A549 (cell line): Measurements from ENCODE around the gene IGSF9. TPM values are rescaled to one million over a fixed set of nuclear protein-coding genes. Genes with fewer than 3 reads are reported as not detected.
A peak's percentile ranks its signal among the peaks of the same experiment; 100 is the strongest.

Experiments
- ATAC-seq, 2 experiments: fragments of 200-7000 bp in 1 of 2; fragments of >200 bp in 1 of 2; cut with Nextera tagmentation in 1 of 2; cut with Tn5 transposase in 1 of 2; 3 replicates each; pipeline versions ENCODE4 v1.8.0 to v1.9.1; 2018 to 2020; ENCODE audit warnings: mild to moderate bottlenecking in 1 of 2, moderate library complexity in 1 of 2
- CTCF ChIA-PET: fragments of 300-600 bp; sonication (Branson Sonifier 250); formaldehyde crosslinking; extraction: SDS; loops from one replicate; lab custom pipeline; 2021; ENCODE audit warnings: antibody characterized with exemption, inconsistent platforms; lab: Yijun Ruan, JAX
- POLR2A ChIA-PET: fragments of 350-600 bp; formaldehyde crosslinking; extraction: SDS; loops from one replicate; lab custom pipeline; 2021; ENCODE audit warnings: antibody characterized with exemption, inconsistent platforms; lab: Yijun Ruan, JAX
- DNase-seq, 2 experiments: peaks; one replicate each; pipeline versions ENCODE4 v3.0.0 to v3.0.0-alpha.2; 2011 to 2016; ENCODE audit warnings: low read depth in 1 of 2, low spot score in 1 of 2
- FAIRE-seq: peaks from 2 replicates; lab custom pipeline; 2011; peaks lifted over from hg19 to GRCh38; lab: Jason Lieb, UNC
- H3K27ac ChIP-seq, 2 experiments: fragments of >200 bp; sonication (Bioruptor Twin); formaldehyde crosslinking; 3 replicates each; pipeline ENCODE4 v1.5.1; 2016 to 2017
- H3K4me1 ChIP-seq: fragments of >200 bp; sonication (Bioruptor Twin); formaldehyde crosslinking; 3 replicates; pipeline ENCODE4 v1.6.1; 2016
- H3K4me2 ChIP-seq: fragments of >200 bp; sonication (Bioruptor Twin); formaldehyde crosslinking; 3 replicates; pipeline ENCODE4 v1.6.1; 2016
- H3K4me3 ChIP-seq: fragments of >200 bp; sonication (Bioruptor Twin); formaldehyde crosslinking; 3 replicates; pipeline ENCODE4 v1.5.1; 2016
- H3K9me3 ChIP-seq: fragments of >200 bp; sonication (Bioruptor Twin); formaldehyde crosslinking; 3 replicates; pipeline ENCODE4 v1.6.1; 2016
- CBX8 ChIP-seq: fragments of 200-600 bp; sonication (generic); IDR thresholded peaks from 2 replicates; pipeline ENCODE4 v1.6.1; 2016
- EHMT2 ChIP-seq: fragments of 200-600 bp; sonication (generic); IDR thresholded peaks from 2 replicates; pipeline ENCODE4 v1.6.1; 2016; ENCODE audit warnings: antibody characterized with exemption, low read depth, mild to moderate bottlenecking, moderate library complexity
- GATA3 ChIP-seq: IDR thresholded peaks from 2 replicates; pipeline ENCODE4 v1.6.1; 2012; ENCODE audit warnings: borderline replicate concordance
- HES2 ChIP-seq: fragments of >200 bp; sonication (Bioruptor Twin); formaldehyde crosslinking; IDR thresholded peaks from 2 replicates; pipeline ENCODE4 v1.6.1; 2016
- HEYL ChIP-seq: fragments of 250-450 bp; sonication (Bioruptor Pico); IDR thresholded peaks from 2 replicates; pipeline ENCODE4 v1.8.0; 2021; ENCODE audit warnings: mild to moderate bottlenecking, moderate library complexity
- HOXA7 ChIP-seq: fragments of 250-450 bp; sonication (Bioruptor Pico); IDR thresholded peaks from 2 replicates; pipeline ENCODE4 v1.5.0; 2020; ENCODE audit warnings: mild to moderate bottlenecking, moderate library complexity
- HOXB5 ChIP-seq: fragments of 250-450 bp; sonication (Bioruptor Pico); IDR thresholded peaks from 2 replicates; pipeline ENCODE4 v1.5.0; 2020; ENCODE audit warnings: mild to moderate bottlenecking, moderate library complexity
- JUN ChIP-seq, 2 experiments: fragments of >200 bp; sonication (Bioruptor Twin); formaldehyde crosslinking; IDR thresholded peaks; 2 replicates in 1 of 2; 3 replicates in 1 of 2; pipeline ENCODE4 v1.6.1; 2016 to 2017
- JUNB ChIP-seq: fragments of >200 bp; sonication (Bioruptor Twin); formaldehyde crosslinking; IDR thresholded peaks from 2 replicates; pipeline ENCODE4 v1.6.1; 2016
- KDM1A ChIP-seq: fragments of 200-600 bp; sonication (generic); IDR thresholded peaks from 2 replicates; pipeline ENCODE4 v1.6.1; 2016; ENCODE audit warnings: low read depth, mild to moderate bottlenecking
- KDM5A ChIP-seq: fragments of 200-600 bp; sonication (generic); IDR thresholded peaks from 2 replicates; pipeline ENCODE4 v1.6.1; 2016; ENCODE audit warnings: antibody characterized with exemption, mild to moderate bottlenecking
- MAFK ChIP-seq: fragments of 450-650 bp; IDR thresholded peaks from 2 replicates; pipeline ENCODE4 v1.6.1; 2014; ENCODE audit not compliant: partially characterized antibody
- NFE2L2 ChIP-seq: fragments of 150-350 bp; conservative IDR thresholded peaks from 2 replicates; pipeline ENCODE4 v1.6.1; 2014; ENCODE audit warnings: low read length
- RCOR1 ChIP-seq: fragments of 150-350 bp; IDR thresholded peaks from 2 replicates; pipeline ENCODE4 v1.6.1; 2014; ENCODE audit warnings: antibody characterized with exemption, low read length, low read depth
- RFX5 ChIP-seq: fragments of 450-650 bp; IDR thresholded peaks from 2 replicates; pipeline ENCODE4 v1.7.1; 2014; ENCODE audit warnings: antibody characterized with exemption, mild to moderate bottlenecking, moderate library complexity
- SMC3 ChIP-seq: fragments of >200 bp; sonication (Bioruptor Twin); formaldehyde crosslinking; IDR thresholded peaks from 3 replicates; pipeline ENCODE4 v1.6.1; 2018; ENCODE audit warnings: inconsistent platforms
- TFCP2L1 ChIP-seq: fragments of 250-450 bp; sonication (Bioruptor Pico); IDR thresholded peaks from 2 replicates; pipeline ENCODE4 v1.5.0; 2021; ENCODE audit warnings: mild to moderate bottlenecking
- ZC3H11A ChIP-seq: fragments of 450-650 bp; IDR thresholded peaks from 2 replicates; pipeline ENCODE4 v1.6.1; 2014; ENCODE audit warnings: antibody characterized with exemption, mild to moderate bottlenecking
- ZSCAN20 ChIP-seq: fragments of 250-450 bp; sonication (Bioruptor Pico); IDR thresholded peaks from 2 replicates; pipeline ENCODE4 v1.8.0; 2022; ENCODE audit warnings: mild to moderate bottlenecking, moderate library complexity
- WGBS: methylation state at CpG from one replicate; pipeline ENCODE4 v1.1.6; 2017; ENCODE audit errors: missing lambda C conversion rate; 5-methylcytosine and 5-hydroxymethylcytosine counted together
- polyA plus RNA-seq, 4 experiments: library from polyadenylated mRNA; depleted of rRNA in 3 of 4; stranded (reverse); fragments of >200 nt; fragmentation: RNase III in 1 of 4; extraction: RNeasy Plus Mini Kit Qiagen cat#74134 plus additional on column Dnase treatment in 1 of 4; gene quantifications; 2 replicates in 3 of 4; 3 replicates in 1 of 4; pipeline ENCODE4 v1.2.3, GENCODE V29; 2011 to 2017
- TF ChIP-seq, protein P1 (sequence below): fragments of 450-650 bp; IDR thresholded peaks from 2 replicates; pipeline ENCODE4 v1.6.1; 2014; ENCODE audit warnings: antibody characterized with exemption
- TF ChIP-seq, protein P2 (sequence below): fragments of >200 bp; sonication (Bioruptor Twin); formaldehyde crosslinking; IDR thresholded peaks from 3 replicates; pipeline ENCODE4 v1.6.1; 2016

The IGSF9 gene
- polyA plus RNA-seq, 2 of the 4 experiments (the other 2 are of a cell fraction), result 0.06 to 0.54 TPM

- peak in 1 of 2 experiments; percentile 29 for DNase-seq
- Histone ChIP-seq H3K4me2 (no peak overlapping the region; the same call in 2 of the 3 replicates), H3K4me3 (no peak overlapping the region), H3K9me3 (no peaks in the 10 kb centered on the region), H3K4me1 (peaks cover 11% of the 10 kb centered on the region; the same call in 2 of the 3 replicates), H3K27ac (peak overlapping the region; percentile 24 to 64; a peak in 5 of 6 replicates)
- ChIA-PET CTCF (interaction anchor here (1.1 to 14.9 kb wide), 20 partner anchors 9 to 757 kb away, joined by 3 to 565 read pairs (median 50); partner anchors contain the start of genes DUSP23, FCRL6 and TAGLN2), POLR2A (interaction anchor here (2.0 kb wide), 1 partner anchor 91 kb away, joined by 12 read pairs; no protein-coding TSS in a partner anchor)
- WGBS, result 52% methylated on average over 2 of the region's 2 CpGs
- 0 out of 6 replicates have a peak, but pooled peaks of 1 of the 2 experiments have one; percentile 9 for ATAC-seq
- TF ChIP-seq KDM1A (no peak), CBX8 (no peak), JUNB (no peak), SMC3 (no peak), ZSCAN20 (CRISPR knock-in tag) (no peak)
- TF ChIP-seq, protein P1, sequence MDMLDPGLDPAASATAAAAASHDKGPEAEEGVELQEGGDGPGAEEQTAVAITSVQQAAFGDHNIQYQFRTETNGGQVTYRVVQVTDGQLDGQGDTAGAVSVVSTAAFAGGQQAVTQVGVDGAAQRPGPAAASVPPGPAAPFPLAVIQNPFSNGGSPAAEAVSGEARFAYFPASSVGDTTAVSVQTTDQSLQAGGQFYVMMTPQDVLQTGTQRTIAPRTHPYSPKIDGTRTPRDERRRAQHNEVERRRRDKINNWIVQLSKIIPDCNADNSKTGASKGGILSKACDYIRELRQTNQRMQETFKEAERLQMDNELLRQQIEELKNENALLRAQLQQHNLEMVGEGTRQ, result no peak
- FAIRE-seq, result no peak
Observed at GRCh38 chr1:159889821-159890252, 55.6 kb downstream of the IGSF9 start.

DNA sequence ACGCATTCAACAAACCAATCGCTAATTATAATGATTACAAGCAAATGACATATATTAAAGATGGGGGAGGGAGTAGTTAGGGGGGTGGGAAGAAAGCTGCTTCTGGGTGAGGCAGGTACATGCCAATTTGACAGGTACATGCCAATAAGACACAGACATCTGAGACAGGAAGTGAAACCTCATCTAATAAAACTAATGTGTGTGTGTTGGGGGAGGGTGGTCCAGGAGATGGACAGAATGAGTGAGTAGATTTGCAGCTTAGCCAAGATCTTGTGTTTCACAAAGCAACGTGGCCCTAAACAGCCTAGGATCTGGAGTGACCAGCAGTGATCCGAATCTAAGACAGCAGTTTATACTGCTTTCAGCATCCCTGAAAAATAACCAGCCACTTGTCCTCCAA lies 56.2 kb downstream of the IGSF9 start:
- POLR2A ChIA-PET, result interaction anchor here (2.0 kb wide), 1 partner anchor 90 kb away, joined by 12 read pairs; no protein-coding TSS in a partner anchor
- no peak for TF ChIP-seq EHMT2
- TF ChIP-seq, all 56 proteins: peak for 0
- FAIRE-seq (no peak), ATAC-seq (no peak), DNase-seq (no peak)
- WGBS, result 92% methylated on average over 4 of the region's 4 CpGs
- Histone ChIP-seq H3K9me3 (no peaks in the 10 kb centered on the region), H3K4me3 (no peak overlapping the region), H3K4me2 (no peak overlapping the region), H3K27ac (peak overlapping the region; percentile 24 to 64; a peak in 3 of 6 replicates), H3K4me1 (peaks cover 11% of the 10 kb centered on the region; the same call in 2 of the 3 replicates)
- CTCF ChIA-PET, result interaction anchor here (1.0 to 14.9 kb wide), 16 partner anchors 9 to 756 kb away, joined by 3 to 565 read pairs (median 54); partner anchors contain the start of genes DUSP23, FCRL6 and IGSF9

- 82% methylated on average over 8 of the region's 8 CpGs for WGBS
- no peaks in the 10 kb centered on the region for H3K9me3 ChIP-seq
- no peak for FAIRE-seq
- TF ChIP-seq TFCP2L1 (CRISPR knock-in tag), result no peak
- no peak for TF ChIP-seq RCOR1
- TF ChIP-seq, all 56 proteins: peak for 0
- Histone ChIP-seq H3K27ac (no peak overlapping the region), H3K4me3 (no peak overlapping the region), H3K4me2 (no peak overlapping the region), H3K4me1 (peaks cover 40% of the 10 kb centered on the region)
- no peak for ATAC-seq
- ChIA-PET CTCF (interaction anchor here (1.4 to 14.9 kb wide), 2 partner anchors 8 to 85 kb away, joined by 4 to 565 read pairs; partner anchors contain the start of gene FCRL6), POLR2A (no interaction called here)
- DNase-seq, result no peak
Observed at GRCh38 chr1:159884296-159884695, 61.1 kb downstream of the IGSF9 start.

DNA sequence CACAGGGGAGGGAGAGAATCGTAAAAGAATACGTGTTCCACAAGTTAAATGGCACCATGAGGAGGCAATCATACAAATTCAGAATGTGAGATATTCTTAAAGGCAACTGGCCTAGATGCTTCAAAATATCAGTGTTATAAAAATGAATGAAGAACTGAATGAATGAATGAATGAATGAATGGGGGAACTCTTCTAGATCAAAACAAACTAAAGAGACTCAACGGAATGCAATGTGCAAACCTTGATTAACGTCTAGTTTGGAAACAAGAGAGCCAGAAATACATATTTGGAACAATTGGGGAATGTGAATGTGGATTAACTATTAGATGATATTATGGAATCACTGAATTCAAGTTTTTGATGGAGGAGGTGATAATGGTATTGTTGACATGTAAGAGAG lies 62.3 kb downstream of the IGSF9 start:
- POLR2A ChIA-PET, result no interaction called here
- no peak for FAIRE-seq
- Histone ChIP-seq H3K4me2 (peak overlapping the region; percentile 62; the same call in 1 of the 3 replicates), H3K27ac (peak overlapping the region; percentile 53 to 70; a peak in 3 of 6 replicates), H3K9me3 (no peaks in the 10 kb centered on the region), H3K4me1 (peaks cover 39% of the 10 kb centered on the region), H3K4me3 (no peak overlapping the region)
- no peak for ATAC-seq
- no peak for DNase-seq
- 75% methylated on average over 4 of the region's 4 CpGs for WGBS
- CTCF ChIA-PET, result interaction anchor here (5.3 to 5.8 kb wide), 2 partner anchors 8 to 85 kb away, joined by 51 to 64 read pairs; no protein-coding TSS in a partner anchor
- TF ChIP-seq RCOR1 (no peak), HEYL (CRISPR knock-in tag) (no peak), RFX5 (no peak), HOXA7 (CRISPR knock-in tag) (no peak), KDM5A (no peak), ZSCAN20 (CRISPR knock-in tag) (no peak), GATA3 (no peak), SMC3 (no peak), NFE2L2 (no peak), CBX8 (no peak), HOXB5 (CRISPR knock-in tag) (no peak), ZC3H11A (no peak), HES2 (no peak), MAFK (no peak), JUNB (no peak), JUN (IDR thresholded peaks at IDR 0.05) (no peak)
- TF ChIP-seq, protein P2, sequence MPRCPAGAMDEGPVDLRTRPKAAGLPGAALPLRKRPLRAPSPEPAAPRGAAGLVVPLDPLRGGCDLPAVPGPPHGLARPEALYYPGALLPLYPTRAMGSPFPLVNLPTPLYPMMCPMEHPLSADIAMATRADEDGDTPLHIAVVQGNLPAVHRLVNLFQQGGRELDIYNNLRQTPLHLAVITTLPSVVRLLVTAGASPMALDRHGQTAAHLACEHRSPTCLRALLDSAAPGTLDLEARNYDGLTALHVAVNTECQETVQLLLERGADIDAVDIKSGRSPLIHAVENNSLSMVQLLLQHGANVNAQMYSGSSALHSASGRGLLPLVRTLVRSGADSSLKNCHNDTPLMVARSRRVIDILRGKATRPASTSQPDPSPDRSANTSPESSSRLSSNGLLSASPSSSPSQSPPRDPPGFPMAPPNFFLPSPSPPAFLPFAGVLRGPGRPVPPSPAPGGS, result no peak
